Activated CD8-positive, alpha-beta memory T cell treated with anti-CD3 and anti-CD28 coated beads, Interleukin-2, amount 50 U/mL, for 1 hour (primary cell): ENCODE data around the gene MRPL28.
"Not testable (repeated sequence)": the region's sequence is repeated elsewhere in the genome, so short reads cannot be mapped to it uniquely, and the experiment has no call there.

Experiments used
- DNase-seq: peaks from one replicate; pipeline ENCODE4 v3.0.0-alpha.2; 2020; ENCODE audit errors: extremely low read depth

The MRPL28 gene

DNA sequence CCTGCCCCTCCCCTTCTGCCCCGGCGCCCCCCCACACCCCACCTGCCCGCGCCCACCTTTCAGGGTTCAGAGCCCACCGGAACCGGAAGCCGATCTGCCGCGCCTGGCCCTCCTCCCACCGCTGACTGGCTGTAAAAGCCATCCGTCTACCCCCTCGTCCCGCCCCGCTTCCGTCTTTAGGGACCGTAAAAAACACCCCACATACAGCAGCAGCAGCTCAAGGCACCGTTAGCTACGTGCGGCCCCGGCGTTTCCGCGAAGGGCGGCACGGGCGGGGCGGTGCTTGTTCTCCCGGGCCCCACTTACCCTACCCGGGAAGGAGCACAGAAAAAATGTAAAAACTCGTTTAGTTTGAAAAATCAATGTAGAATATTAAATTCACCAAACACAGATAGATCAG lies at the start of gene MRPL28:
Gene MRPL28 (minus strand): TSS at position 96 of the 400 bp plus-strand sequence. CDS start 320 bp downstream, outside the sequence.
- peak; percentile 82 for DNase-seq

DNA sequence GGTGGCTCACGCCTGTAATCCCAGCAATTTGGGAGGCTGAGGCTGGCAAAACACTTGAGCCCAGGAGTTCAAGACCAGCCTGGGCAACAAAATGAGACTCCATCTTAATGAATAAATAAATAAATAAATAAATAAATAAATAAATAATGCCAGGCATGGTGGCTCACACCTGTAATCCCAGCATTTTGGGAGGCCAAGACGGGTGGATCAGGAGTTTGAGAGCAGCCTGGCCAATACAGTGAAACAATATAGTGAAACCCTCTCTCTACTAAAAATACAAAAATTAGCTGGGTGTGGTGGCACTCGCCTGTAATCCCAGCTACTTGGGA lies 44.8 kb upstream of the MRPL28 start:
- not testable (repeated sequence) for DNase-seq

DNA sequence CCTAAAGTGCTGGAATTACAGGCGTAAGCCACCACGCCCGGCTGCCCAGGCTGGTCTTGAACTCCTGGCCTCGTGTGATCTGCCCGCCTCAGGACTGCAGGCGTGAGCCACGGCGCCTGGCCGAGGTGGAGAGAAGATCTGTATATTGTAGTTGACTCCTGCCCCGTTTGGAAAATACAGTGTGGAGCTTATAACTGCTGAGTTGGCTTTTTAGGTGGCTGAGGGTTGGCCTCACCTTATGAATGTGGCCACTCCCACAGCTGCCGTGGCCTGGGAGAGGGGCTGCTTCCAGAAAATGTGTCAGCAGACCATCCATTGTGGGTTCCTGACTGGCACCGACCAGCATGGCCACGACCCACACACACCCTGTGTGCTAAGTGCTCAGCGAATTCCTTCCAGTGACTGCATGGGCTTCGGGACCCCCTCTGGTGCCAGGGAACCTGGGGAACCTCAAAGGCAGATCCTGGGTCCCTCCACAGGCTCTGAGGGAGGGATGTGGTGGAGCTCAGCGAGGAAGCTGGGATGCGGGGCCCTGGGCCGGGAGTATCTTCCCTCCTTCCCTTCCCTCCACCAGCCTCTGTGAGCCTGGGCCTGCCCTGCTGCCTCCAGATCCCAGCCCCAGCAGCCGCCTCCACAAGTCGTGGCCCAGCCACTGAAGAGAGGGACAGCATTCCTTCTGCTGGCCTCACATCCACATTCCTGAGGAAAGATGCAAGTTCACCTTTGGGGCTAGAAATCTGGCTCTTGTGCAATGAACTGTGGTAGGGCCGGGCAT lies 44.2 kb upstream of the MRPL28 start:
- DNase-seq: no peak

DNA sequence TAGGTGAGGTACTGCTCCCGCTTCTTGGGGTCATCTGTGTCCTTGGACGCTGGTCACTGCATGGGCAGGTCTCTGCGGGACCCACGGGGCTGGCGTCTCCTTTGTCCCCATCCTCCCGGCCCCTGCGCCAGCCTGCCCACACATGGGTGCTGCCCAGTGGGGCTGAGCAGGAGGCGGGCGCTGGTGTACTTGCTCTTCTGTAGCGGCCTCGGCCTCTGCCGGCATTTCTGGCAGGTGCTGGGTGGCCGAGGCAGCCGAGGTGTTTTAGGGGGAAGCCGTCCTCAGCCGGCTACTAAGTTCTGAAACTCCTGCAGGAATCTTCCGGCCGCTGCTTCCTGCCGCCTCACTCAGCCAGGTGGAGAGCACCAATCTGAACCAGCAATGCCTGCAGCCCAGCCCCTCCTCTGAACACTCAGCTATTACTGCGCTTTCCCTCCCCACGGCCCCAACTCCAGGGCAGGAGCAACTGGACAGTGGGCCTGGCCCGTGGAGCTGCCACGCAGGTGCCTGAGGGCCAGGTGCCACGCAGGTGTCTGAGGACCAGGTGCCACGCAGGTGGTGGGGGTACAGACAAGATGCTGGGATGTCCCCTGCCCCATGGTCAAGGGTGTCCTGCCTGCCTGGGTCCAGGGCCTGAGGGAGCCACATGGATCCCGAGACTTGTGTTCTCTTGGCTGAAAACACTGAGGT lies 41.4 kb upstream of the MRPL28 start:
- no peak for DNase-seq

DNA sequence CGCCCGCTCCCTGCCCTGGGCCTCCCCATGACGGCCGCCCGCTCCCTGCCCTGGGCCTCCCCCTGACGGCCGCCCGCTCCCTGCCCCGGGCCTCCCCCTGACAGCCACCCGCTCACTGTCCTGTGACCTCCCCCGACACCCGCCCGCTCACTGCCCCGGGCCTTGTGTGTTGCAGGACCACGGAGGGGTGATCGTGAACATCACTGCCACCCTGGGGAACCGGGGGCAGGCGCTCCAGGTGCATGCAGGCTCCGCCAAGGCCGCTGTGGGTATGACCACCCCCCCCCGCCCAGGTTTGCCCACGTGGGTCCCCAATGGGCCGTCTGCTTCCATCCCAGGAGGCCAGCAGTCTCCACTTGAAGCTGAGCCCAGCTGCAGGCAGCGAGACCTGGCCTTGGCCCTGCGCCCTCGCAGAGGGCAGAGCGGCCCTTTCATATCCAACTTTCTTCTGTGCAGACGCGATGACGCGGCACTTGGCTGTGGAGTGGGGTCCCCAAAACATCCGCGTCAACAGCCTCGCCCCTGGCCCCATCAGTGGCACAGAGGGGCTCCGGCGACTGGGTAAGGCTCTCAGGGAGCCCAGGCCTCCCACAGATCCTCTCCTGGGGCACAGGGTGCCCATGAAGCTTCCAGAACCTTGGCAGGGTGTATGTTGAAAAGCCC lies 40.3 kb upstream of the MRPL28 start:
- no peak for DNase-seq

DNA sequence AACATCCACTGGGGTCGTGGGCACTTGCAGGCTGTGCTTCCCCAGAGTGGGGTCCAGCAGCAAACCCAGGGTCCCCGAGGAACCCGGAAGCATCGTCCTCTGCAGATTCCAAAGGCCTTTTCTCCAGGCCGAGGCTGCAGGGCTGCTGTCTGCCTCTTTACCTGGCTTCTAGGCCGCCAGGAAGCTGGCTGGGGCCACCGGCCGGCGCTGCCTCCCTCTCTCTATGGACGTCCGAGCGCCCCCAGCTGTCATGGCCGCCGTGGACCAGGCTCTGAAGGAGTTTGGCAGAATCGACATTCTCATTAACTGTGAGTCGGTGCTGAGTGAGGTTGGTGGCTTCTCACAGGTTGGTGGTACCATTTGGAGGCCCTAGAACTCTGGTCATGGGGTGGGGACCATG lies 36.9 kb upstream of the MRPL28 start:
- no peak for DNase-seq

DNA sequence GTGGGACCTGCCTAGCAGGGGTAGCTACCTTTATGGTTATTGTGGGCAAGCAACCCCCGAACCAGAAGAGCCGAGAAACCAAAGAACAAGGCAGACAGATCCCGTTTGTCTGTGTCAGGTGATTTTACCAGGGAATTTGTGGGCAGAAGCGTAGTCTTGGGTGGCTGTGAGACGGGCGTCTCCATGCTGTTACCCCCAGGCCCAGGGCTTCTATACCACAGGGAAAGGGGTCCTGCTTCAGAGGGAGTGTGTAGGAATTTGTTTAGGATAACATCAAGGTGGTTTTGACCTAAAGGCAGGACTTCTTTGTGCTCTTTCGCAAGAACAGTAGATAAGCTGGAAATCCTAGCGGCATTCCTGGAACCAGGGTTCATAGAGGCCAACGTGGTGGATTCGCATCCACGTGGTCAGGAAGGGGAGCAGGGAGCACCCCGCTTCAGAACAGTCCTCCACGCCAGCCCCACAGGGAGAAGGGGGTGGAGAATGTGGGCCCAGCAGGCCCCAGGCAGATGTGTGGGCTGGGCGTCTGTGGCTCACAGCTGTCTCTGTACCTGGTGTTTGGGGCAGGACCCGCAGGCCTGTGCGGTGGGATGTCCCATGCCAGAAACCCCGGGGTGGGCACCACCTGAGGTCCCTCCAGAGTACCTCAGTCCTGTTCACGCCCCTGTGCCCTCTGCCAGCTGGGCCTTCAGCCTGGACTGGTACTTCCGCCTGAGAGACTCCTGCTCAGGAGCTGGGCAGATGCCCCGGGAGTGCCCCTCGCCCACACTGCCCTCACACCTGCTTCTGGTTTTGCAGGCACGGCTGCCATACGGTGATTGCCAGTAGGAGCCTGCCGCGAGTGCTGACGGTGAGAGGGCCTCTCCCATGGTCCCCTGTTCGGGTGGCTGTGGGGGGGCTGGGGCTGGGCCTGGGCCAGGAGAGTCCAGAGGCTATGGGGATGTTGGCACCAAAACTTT lies 35.5 kb upstream of the MRPL28 start:
- DNase-seq: no peak

DNA sequence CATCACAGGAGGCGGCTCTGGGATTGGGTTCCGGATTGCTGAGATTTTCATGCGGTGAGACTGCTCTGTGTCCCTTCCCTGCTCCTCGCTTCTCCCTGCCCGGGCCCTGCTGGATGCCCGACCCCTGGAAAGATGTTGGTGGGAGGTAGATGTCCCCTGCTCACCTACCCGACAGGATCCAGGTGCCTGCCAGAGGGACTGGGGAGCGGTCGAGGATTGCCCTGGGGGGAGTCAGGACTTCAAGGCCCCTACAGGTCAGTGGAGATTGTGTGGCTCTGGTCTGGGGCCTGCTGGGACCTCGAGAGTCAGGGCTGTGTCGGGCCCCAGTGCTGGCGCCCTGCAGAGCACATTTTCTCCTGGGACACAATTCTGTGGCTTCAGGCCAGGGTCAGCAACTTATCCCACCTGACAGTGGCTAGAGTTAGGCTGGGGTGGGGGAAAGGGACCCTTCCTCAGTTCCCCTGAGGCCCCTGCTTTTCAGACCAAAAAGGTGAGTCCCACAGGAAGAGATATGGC lies 34.7 kb upstream of the MRPL28 start:
- DNase-seq: no peak

DNA sequence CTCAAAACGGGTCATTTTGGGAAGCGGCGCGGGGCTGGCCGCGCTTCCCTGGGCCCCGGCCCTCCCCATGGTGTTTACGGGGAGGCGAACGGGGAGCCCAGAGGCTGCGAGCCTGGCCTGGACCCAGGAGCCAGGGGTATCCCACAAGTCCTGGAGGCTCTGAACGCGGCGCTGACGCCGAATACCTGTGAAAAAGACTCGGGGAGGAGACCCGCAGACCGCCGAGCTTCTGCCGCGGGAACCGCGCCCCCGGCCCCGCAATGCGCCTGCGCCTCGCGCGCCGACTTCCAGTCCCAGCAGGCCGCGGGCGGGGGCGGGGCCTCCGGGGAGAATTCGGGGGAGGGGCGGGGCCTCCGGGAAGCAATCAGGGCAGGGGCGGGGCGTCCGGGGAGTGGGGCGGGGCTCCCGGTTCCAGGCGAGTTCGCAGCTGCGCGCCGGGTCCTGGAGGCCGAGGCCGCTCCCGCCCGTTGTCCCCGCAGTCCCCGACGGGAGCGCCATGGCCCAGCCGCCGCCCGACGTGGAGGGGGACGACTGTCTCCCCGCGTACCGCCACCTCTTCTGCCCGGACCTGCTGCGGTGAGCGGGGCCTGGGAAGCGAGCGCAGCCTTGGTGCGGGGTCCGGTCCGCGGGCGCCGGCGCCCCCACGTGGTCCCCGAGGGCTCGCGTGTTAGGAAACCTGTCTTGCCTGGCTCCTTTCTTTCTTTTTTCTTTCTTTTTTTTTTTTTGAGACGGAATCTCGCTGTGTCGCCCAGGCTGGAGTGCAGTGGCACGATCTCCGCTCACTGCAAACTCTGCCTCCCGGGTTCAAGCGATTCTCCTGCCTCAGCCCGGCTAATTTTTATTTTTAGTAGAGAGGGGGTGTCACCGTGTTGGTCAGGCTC lies 31.4 kb upstream of the MRPL28 start, which contains the start of gene DECR2:
Gene DECR2 (plus strand): TSS at position 418 of the 881 bp plus-strand sequence. CDS start 79 bp downstream, at position 497.
- peak; percentile 93 for DNase-seq

DNA sequence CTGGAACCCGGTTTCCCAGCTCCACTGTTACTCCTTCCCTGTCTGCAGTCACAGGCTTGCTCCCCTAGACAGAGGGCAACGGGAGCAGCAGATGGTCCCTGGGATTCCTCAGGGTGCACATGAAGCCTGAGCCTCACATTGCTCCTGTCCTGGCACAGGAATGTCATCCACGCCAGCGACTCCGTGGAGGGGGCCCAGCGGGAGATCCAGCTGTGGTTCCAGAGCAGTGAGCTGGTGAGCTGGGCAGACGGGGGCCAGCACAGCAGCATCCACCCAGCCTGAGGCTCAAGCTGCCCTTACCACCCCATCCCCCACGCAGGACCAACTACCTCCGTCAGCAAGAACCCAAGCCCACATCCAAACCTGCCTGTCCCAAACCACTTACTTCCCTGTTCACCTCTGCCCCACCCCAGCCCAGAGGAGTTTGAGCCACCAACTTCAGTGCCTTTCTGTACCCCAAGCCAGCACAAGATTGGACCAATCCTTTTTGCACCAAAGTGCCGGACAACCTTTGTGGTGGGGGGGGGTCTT lies 29.8 kb upstream of the MRPL28 start:
- no peak for DNase-seq

DNA sequence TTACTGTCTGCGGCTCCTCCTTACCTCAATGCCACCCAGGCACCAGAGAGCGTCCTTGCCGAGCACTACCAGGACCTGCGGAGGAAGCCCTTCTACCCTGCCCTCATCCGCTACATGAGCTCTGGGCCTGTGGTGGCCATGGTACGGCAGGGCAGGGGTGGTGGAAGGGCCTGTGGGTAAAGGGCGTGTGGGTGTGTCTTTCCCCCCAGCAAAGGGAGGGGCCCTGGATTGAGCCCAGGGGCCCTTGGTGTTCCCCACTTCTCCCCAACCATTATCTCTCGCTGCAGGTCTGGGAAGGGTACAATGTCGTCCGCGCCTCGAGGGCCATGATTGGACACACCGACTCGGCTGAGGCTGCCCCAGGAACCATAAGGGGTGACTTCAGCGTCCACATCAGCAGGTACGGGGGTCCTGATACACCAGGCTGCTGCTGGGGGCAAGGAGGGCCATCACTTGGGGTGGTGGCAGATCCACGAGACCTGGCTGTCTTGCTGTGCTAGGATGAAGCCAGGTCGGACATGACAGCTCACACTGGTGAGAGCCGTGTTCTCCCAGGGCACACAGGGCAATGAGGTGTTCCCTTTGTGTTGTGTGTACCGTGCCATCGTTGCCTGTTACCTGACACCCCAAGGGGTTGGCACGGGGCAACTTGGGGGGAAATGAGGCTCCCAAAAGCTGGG lies 29.1 kb upstream of the MRPL28 start:
- DNase-seq: no peak

DNA sequence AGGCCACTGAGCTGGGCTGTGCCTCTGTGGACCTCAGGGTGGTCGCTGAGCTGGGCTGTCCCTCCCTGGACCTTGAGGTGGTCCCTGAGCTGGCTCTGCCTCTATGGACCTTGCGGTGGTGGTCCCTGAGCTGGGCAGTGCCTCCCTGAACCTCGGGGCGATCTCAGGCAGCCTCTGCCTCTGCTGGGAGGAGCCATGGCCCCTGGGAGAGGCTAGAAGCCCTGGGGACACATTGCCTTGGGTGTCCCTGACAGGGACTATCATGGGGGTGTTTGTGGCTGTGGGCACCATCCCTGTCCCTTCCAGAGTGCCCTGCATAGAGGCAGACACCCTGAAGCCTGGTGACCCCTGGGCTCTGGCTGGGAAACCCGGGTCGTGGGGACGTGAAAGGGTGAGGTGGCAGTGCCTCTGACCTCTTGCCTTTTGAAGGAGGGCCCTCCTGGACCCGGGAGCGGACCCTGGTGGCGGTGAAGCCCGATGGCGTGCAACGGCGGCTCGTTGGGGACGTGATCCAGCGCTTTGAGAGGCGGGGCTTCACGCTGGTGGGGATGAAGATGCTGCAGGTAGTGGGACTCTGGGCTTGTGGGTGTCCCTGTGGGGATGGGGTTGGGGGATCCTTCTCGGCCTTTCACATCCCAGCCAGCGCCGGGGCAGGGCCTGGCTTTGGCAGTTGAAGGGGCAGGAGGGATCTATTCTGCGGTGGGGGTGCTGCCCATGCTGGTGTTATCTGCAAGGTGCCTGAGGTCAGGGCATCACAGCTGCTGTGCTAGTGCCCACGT lies 28.4 kb upstream of the MRPL28 start:
- no peak for DNase-seq

DNA sequence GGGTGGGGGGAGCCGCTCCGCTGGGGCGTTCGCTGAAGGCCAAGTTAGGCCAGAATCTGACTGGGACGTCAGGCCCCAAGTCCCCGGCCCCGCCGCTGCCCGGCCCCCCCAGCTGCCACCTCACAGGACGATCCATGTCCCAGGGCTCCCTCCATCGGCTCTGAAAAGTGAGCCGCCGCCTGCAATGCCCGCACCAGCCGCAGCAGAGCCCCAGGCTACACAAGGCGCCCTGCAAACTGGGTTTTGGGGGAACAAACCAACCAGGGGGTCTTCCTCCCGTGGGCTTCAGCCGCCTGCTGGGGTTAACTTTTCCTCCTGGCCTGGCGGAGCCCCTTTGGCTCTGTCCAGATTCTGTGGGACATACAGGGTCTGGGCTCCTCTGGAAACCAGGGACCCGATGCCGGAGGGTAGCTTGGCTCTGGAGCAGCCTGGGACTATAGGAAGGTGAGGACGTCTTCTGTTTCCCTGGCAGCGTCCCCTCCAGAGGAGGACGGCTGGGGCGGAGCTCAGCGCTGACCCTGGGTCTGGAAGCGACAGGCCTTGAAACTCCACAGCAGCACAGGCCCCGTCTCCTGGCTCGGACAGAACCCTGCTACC lies 27.5 kb upstream of the MRPL28 start:
- no peak for DNase-seq

DNA sequence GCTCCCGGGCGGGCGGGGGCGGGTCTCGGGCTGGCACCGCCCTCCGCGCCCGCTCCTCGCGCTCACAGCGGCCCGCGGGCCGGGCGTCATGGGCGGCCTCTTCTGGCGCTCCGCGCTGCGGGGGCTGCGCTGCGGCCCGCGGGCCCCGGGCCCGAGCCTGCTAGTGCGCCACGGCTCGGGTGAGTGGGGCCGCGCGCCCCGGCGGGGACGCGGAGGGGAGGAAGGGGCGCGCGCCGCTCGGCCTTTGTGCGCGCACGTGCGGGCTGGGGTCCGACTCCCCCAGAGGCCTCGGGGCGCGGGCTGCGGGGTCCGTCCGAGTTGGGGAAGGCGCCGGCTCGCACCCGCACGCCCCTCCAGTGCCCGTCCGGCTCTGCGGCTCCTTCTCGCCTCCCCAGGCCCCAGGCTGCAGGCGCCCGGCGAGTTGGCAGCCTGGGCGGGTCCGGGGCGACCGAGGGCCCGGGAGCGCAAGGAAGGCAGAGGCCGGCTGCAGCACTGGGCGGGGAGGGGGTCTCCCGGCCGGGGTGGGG lies 26.9 kb upstream of the MRPL28 start, which contains the start of gene NME4:
Gene NME4 (plus strand): TSS at position 65 of the 527 bp plus-strand sequence. CDS start 24 bp downstream, at position 89.
- DNase-seq: no peak

DNA sequence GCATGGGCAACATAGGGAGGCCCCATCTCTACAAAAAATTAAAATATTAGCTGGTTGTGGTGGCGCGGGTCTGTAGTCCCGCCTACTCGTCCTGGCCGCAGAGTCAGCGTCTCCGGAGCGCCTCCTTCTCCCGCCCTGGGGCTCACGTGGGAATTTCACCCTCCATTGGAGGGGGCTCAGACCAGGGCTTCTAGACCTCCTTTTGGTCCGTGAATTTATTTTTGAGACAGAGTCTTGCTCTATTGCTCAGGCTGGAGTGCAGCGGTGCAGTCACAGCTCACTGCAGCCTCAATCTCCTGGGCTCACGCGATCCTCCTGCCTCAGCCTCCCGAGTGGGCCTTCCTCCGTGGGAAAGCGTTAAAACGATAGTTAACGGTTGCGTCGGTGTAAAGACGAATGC lies 26.3 kb upstream of the MRPL28 start:
- DNase-seq: no peak

DNA sequence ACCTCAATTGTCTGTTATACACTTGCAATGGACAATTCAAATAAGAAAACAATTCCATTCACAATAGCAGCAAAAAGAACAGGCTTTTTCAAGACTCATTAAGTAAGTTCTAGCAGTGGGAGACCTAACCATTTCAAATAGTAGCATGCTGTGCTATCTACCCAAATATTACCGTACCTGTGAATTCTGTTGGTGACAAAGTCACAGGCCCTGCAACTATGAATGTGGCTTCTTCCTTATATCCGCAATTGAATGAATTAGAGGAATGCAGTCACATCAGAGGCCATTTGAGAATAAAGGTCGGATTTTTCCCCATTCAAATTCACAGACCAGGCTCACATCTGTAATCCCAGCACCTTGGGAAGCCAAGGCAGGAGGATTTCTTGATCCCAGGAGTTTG lies 25.9 kb upstream of the MRPL28 start:
- no peak for DNase-seq

DNA sequence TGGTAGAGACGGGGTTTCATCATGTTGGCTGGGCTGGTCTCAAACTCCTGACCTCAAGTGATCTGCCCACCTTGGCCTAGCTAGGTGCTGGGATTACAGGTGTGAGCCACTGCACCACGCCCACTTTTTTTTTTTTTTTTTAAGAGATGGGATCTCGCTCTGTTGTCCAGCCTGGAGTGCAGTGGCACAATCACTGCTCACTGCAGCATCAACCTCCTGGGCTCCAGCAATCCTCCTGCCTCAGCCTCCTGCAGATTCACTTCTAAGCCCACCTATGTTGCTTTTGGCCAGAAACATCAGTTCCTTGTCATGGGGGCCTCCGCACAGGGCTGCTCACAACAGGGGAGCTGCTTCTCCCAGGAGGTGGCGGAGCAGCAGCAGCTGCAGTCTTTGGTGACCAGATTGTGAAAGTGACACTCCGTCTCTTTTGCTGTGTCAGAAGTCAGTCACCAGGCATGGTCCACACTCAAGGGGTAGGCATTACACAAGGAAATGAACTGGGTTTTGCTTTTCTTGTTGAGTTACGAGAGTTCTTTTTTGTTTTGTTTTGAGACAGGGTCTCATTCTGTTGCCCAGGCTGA lies 22.2 kb upstream of the MRPL28 start:
- DNase-seq: no peak
